ENCODE measurements around the gene ALKBH7.

- TF ChIP-seq ZBTB21 (CRISPR knock-in tag; IDR thresholded peaks at IDR 0.05) (no peak), ZBTB7B (CRISPR knock-in tag; IDR thresholded peaks at IDR 0.05) (no peak)
- TF ChIP-seq, protein P1, sequence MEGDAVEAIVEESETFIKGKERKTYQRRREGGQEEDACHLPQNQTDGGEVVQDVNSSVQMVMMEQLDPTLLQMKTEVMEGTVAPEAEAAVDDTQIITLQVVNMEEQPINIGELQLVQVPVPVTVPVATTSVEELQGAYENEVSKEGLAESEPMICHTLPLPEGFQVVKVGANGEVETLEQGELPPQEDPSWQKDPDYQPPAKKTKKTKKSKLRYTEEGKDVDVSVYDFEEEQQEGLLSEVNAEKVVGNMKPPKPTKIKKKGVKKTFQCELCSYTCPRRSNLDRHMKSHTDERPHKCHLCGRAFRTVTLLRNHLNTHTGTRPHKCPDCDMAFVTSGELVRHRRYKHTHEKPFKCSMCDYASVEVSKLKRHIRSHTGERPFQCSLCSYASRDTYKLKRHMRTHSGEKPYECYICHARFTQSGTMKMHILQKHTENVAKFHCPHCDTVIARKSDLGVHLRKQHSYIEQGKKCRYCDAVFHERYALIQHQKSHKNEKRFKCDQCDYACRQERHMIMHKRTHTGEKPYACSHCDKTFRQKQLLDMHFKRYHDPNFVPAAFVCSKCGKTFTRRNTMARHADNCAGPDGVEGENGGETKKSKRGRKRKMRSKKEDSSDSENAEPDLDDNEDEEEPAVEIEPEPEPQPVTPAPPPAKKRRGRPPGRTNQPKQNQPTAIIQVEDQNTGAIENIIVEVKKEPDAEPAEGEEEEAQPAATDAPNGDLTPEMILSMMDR (CRISPR knock-in tag; IDR thresholded peaks at IDR 0.05) = no peak
Observed at GRCh38 chr19:6334490-6335285, 37.9 kb upstream of the ALKBH7 start.
